AG09309 (cell line): ENCODE data around the gene TRNP1.
A peak's percentile ranks its signal among the peaks of the same experiment; 100 is the strongest.

Experiments
- DNase-seq: peaks from one replicate; pipeline ENCODE4 v3.0.0-alpha.2; 2010; ENCODE audit warnings: low read depth
- H3K4me3 ChIP-seq: 2 replicates; pipeline ENCODE4 v1.5.1; 2011; ENCODE audit warnings: mild to moderate bottlenecking, low read depth, low read length, moderate library complexity; ENCODE audit not compliant: control insufficient read depth
- TF ChIP-seq, protein P1 (sequence below): IDR thresholded peaks from 2 replicates; pipeline ENCODE4 v1.5.1; 2011; ENCODE audit warnings: mild to moderate bottlenecking, low read depth, low read length, inconsistent platforms; ENCODE audit not compliant: insufficient read depth, control insufficient read depth; ENCODE audit errors: missing control alignments

The TRNP1 gene

DNA sequence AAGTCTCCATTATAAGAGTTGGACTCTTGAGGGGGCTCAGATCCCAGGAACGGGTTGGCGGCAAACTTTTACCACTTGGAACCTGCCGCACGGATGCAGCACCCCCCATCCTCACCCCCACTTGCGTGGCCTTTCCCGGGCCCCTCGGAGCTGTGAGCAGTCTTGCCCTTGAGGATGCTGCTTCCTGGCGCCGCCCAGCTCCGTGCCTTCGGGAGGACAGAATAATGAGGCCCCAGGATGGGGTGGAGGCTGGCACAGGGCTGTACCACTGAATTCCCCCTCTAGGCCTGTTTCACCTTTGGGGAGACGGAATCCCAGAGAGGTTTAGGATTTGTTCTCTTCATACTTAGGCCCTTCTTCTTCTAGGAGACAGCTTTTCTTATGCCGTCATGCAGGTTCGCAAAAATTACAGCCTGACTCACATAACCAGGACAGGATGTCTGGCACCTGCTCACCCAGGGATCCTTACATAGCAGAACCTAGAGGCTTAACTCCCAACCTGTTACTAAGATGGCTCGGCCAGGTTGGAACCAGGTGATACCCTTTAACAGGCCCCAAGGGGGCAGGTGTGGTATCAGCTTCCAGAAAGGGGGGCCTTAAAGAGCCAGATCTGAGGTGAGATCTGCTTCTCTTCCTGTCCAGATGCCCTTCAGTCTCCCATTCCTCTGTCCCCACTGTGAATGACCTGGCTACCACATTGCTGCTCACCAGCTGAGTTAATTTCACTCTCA is 1.5 kb downstream of the TRNP1 start:
- TF ChIP-seq, protein P1, sequence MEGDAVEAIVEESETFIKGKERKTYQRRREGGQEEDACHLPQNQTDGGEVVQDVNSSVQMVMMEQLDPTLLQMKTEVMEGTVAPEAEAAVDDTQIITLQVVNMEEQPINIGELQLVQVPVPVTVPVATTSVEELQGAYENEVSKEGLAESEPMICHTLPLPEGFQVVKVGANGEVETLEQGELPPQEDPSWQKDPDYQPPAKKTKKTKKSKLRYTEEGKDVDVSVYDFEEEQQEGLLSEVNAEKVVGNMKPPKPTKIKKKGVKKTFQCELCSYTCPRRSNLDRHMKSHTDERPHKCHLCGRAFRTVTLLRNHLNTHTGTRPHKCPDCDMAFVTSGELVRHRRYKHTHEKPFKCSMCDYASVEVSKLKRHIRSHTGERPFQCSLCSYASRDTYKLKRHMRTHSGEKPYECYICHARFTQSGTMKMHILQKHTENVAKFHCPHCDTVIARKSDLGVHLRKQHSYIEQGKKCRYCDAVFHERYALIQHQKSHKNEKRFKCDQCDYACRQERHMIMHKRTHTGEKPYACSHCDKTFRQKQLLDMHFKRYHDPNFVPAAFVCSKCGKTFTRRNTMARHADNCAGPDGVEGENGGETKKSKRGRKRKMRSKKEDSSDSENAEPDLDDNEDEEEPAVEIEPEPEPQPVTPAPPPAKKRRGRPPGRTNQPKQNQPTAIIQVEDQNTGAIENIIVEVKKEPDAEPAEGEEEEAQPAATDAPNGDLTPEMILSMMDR = no peak
- H3K4me3 ChIP-seq = peak overlapping the region; percentile 92
- DNase-seq = no peak

DNA sequence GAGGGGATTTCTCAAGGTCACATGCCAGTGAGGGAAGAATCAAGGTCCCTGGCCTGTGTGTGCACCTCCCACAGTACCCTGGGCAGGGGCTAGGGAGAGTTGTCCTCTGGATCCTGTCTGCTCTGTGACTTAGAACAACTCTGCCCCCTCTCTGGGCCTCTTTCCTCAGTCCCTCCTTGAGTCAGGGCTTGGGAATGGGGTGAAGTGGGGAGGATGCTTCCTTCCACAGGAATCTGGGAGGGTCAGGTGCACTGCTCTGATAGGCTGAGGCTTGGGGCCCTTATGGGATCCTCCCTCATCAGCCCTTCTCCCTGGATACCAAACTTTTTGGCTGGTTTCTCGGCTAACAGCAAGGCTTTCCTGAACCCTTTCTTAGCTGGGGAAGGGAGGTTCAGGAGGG is 2.5 kb downstream of the TRNP1 start:
- TF ChIP-seq, protein P1 = no peak
- DNase-seq = no peak
- H3K4me3 ChIP-seq = peak overlapping the region; percentile 92

DNA sequence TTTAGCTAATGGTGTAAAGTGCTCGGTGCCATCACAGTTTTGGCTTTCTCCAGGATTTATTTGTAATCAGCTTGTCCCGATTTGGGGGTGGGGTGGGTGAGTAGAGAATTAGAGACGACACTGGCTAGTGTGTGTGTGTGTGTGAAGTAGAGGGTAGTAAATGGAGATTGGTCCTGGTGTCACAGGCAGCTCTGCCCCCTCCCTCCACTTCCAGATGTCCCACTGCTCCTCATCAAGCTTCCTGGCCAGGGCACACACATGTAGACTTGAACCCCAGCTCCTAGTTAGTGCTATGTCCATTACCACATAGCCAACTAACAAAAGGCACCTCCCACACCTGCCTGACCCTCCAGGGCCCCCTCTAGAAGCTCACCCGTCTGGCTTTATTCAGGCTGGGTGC is 3.2 kb downstream of the TRNP1 start:
- TF ChIP-seq, protein P1 = no peak
- peak overlapping the region; percentile 92 for H3K4me3 ChIP-seq
- DNase-seq = no peak

DNA sequence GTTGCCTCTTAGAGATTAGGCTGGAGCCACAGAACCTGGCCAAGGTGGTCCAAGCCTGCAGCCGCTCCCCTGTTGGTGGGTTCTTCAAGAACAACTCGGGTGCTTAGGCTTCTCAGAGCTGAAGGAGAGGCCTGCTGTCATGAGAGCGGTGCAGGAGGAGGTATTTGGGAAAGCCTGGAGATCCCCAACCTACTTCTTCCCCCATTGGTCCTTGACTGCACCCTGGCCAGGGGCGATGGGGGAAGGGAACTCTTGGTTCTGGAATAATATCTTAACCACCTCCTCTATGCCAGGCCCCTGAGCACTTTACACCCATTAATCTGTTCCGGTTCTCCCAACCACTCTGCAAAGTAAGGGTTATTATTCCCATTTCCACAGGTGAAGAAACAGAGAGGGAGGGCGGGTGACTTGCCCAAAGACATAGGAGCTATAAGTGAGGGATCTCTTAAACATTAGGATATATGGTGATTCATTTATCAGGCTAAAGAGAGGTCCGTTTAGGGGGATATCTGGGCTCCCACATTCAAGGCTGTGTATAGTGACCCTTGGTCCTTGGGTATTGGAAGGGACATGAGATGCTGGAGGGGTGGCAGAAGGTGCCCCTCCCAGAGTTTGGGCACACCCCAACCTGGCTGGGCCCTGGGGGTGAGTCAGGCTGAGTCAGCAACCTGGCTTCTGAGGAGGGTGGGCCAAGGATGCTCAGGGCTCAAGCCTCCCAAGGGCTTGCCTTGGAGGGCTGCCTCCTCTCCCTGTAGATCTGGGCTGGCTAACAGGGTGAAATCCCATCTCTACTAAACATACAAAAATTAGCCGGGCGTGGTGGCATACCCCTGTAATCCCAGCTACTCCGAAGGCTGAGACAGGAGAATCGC is 5.2 kb downstream of the TRNP1 start:
- TF ChIP-seq, protein P1 = no peak

DNA sequence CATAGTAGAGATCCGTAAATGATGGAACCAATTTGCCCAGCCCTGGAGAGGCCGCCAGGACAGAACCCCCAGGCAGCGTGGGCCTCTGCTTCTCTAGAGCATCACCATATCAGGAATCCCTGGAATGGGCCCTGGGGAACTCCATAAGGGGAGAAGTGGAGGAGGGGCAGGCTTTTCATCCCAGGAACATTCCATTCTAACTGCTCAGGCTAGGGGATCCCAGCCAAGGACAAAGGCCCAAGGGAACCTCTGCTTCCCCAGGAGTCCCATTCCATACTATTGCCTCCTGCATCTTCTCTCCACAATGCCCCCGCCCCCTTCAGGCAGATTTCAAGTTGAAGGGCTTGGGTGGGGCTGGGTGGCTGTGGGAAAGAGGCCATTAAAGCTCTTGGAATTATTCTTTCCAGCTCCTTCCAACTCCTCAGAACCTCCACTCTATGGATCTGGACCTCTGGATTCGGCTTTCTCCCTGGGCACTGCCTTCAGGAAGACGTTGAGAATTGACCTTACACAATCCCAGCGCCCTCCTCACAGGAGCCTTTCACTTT is 6.0 kb downstream of the TRNP1 start:
- TF ChIP-seq, protein P1 = peak; percentile 16
- peak; percentile 94 for DNase-seq
- H3K4me3 ChIP-seq = no peak overlapping the region

More for the DNA sequence above, 5.2 kb downstream of the TRNP1 start:
- no peak for DNase-seq
- no peak overlapping the region for H3K4me3 ChIP-seq

DNA sequence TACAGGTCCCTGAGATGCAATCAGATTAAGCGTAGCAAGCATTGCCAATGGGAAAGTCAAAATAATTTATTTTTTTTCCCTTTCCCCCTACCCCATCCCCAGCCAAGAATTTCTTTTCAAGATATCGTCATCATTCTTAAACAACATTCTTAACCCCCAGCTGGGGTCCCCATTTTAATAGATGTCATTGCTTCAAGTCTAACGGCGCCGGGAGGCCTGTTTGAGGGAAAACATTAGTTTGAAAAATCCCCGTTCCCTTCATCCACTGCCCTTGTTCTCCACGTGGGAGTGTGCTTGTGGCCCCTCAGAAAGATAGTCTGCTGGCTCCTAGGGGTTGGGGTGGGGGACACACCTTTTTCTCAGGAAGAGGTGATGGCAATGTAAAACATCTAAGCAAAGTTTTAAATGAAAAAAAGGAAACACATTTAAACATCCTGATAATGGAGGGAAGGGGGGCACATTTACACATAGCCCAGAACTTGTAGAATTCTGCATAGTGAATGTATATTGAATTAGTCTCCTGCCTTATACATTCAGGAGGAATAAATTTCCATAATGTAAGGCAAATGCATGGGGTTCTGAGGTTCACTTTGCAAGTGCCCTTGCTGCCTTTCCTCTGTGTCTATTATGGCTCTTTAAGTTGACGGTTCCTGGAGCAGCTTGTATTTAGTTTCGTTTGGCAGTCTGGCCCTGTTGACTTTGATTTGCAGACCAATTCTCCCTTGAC is 6.8 kb downstream of the TRNP1 start:
- TF ChIP-seq, protein P1 = no peak
- no peak overlapping the region for H3K4me3 ChIP-seq
- no peak for DNase-seq
